Measurements from ENCODE around the gene OR51B2. TPM values are rescaled to one million over a fixed set of nuclear protein-coding genes. Genes with fewer than 3 reads are reported as not detected.

Gene OR51B2
- polyA plus RNA-seq, 1 donor (not counting 4 experiments of a cell fraction or from before 2014, with no cell fraction given) = not detected

- Histone ChIP-seq H3K79me2 (ENCODE audit: control insufficient read depth, insufficient read depth, low read length) (no peaks in the 10 kb centered on the region), H3K27ac (ENCODE audit: control insufficient read depth, insufficient read depth, low read length) (no peak overlapping the region), H4K20me1 (ENCODE audit: control insufficient read depth, extremely low read depth, insufficient read depth, low read length) (no peaks in the 10 kb centered on the region), H3K4me3 (ENCODE audit: control insufficient read depth in 2 of 3, extremely low read depth in 1 of 3, insufficient read depth in 2 of 3, low read depth in 1 of 3, low read length in 3 of 3) (no peak overlapping the region), H3K9me3 (ENCODE audit: control insufficient read depth, low read depth, low read length) (no peaks in the 10 kb centered on the region), H3K36me3 (ENCODE audit: control insufficient read depth in 2 of 2, extremely low read depth in 1 of 2, insufficient read depth in 2 of 2, low read length in 2 of 2) (no peaks in the 10 kb centered on the region), H3K4me1 (ENCODE audit: control insufficient read depth, extremely low read depth, insufficient read depth, low read length) (no peaks in the 10 kb centered on the region), H3K9me1 (ENCODE audit: control insufficient read depth, extremely low read depth, insufficient read depth, low read length) (no peaks in the 10 kb centered on the region), H3K4me2 (ENCODE audit: control insufficient read depth, extremely low read depth, insufficient read depth, low read depth, low read length) (no peak overlapping the region), H3K27me3 (ENCODE audit: control insufficient read depth, extremely low read depth, insufficient read depth, low read length) (no peaks in the 10 kb centered on the region), H2AFZ (ENCODE audit: control insufficient read depth, low read length) (no peak overlapping the region), H3K9ac (ENCODE audit: control insufficient read depth, extremely low read depth, insufficient read depth, low read length) (no peak overlapping the region)
- dilution Hi-C loops (cut with MboI; ENCODE audit: extremely low pct_ligation_motif_present, low sequenced_read_pairs) = no loop called here
- TF ChIP-seq EZH2 (IDR thresholded peaks at IDR 0.05; ENCODE audit: low read length) = no peak
- TF ChIP-seq CTCF (optimal IDR thresholded peaks at IDR 0.05 in 1 of 3, IDR thresholded peaks at IDR 0.05 in 1 of 3, conservative IDR thresholded peaks at IDR 0.05 in 1 of 3; ENCODE audit: extremely low read depth in 1 of 3, insufficient read depth in 2 of 3, low read length in 3 of 3) = no peak
- DNase-seq (ENCODE audit: low read depth, low spot score) = no peak
- FAIRE-seq = no peak
Measured at GRCh38 chr11:5303626-5304025, 20.5 kb downstream of the OR51B2 start.

- TF ChIP-seq EZH2 (IDR thresholded peaks at IDR 0.05; ENCODE audit: low read length) (no peak), CTCF (optimal IDR thresholded peaks at IDR 0.05 in 1 of 3, IDR thresholded peaks at IDR 0.05 in 1 of 3, conservative IDR thresholded peaks at IDR 0.05 in 1 of 3; ENCODE audit: extremely low read depth in 1 of 3, insufficient read depth in 2 of 3, low read length in 3 of 3) (no peak)
- no peak for FAIRE-seq
- Histone ChIP-seq H3K27ac (ENCODE audit: control insufficient read depth, insufficient read depth, low read length) (no peak within 1 kb of the TSS), H3K9me3 (ENCODE audit: control insufficient read depth, low read depth, low read length) (no peaks in the 10 kb centered on the region), H4K20me1 (ENCODE audit: control insufficient read depth, extremely low read depth, insufficient read depth, low read length) (no peaks in the 10 kb centered on the region), H3K4me1 (ENCODE audit: control insufficient read depth, extremely low read depth, insufficient read depth, low read length) (no peaks in the 10 kb centered on the region), H3K79me2 (ENCODE audit: control insufficient read depth, insufficient read depth, low read length) (no peaks in the 10 kb centered on the region), H3K9me1 (ENCODE audit: control insufficient read depth, extremely low read depth, insufficient read depth, low read length) (no peaks in the 10 kb centered on the region), H3K36me3 (ENCODE audit: control insufficient read depth in 2 of 2, extremely low read depth in 1 of 2, insufficient read depth in 2 of 2, low read length in 2 of 2) (no peaks in the 10 kb centered on the region), H3K27me3 (ENCODE audit: control insufficient read depth, extremely low read depth, insufficient read depth, low read length) (no peaks in the 10 kb centered on the region), H2AFZ (ENCODE audit: control insufficient read depth, low read length) (no peak within 1 kb of the TSS), H3K4me3 (ENCODE audit: control insufficient read depth in 2 of 3, extremely low read depth in 1 of 3, insufficient read depth in 2 of 3, low read depth in 1 of 3, low read length in 3 of 3) (no peak within 1 kb of the TSS), H3K9ac (ENCODE audit: control insufficient read depth, extremely low read depth, insufficient read depth, low read length) (no peak within 1 kb of the TSS), H3K4me2 (ENCODE audit: control insufficient read depth, extremely low read depth, insufficient read depth, low read depth, low read length) (no peak within 1 kb of the TSS)
- dilution Hi-C loops (cut with MboI; ENCODE audit: extremely low pct_ligation_motif_present, low sequenced_read_pairs) = no loop called here
- DNase-seq (ENCODE audit: low read depth, low spot score) = no peak
Measured at GRCh38 chr11:5301846-5302245, 22.3 kb downstream of the OR51B2 start, which contains the start of gene OR51B4. OR51B4 (minus strand) TSS chr11:5301946; CDS start chr11:5301946, 0 bp downstream.

Measured in keratinocyte (primary cell).